ENCODE results near the gene GPR132. TPM values are rescaled to one million over a fixed set of nuclear protein-coding genes. Genes with fewer than 3 reads are reported as not detected.
A peak's percentile ranks its signal among the peaks of the same experiment; 100 is the strongest.

The GPR132 gene
- total RNA-seq, 4 donors from 2014 or later = 0.20 to 11.6 (median 2.1) TPM

DNA sequence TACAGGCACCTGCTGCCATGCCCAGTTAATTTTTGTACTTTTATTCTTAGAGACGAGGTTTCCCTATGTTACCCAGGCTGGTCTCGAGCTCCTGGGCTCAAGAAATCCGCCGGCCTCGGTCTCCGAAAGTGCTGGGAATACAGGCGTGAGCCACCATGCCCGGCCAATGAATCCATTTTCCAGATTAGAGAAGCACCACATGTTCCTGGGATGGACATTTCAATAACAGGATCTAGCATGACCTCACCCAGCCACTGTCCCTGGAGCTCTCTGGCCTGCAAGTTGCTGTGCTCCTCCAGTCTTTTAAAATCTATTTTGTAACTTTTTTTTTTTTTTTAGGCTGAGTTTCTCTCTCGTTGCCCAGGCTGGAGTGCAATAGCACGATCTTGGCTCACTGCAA is 2.2 kb downstream of the GPR132 start:
- Histone ChIP-seq H3K27ac (peak overlapping the region; percentile 57 to 78 (median 75)), H3K27me3 (no peaks in the 10 kb centered on the region), H3K4me1 (peaks cover 0 to 35% (median 7%) of the 10 kb centered on the region in 4 donors), H3K4me3 (no peak overlapping the region), H3K9me3 (no peaks in the 10 kb centered on the region), H3K36me3 (no peaks in the 10 kb centered on the region)
- TF ChIP-seq, protein P1, sequence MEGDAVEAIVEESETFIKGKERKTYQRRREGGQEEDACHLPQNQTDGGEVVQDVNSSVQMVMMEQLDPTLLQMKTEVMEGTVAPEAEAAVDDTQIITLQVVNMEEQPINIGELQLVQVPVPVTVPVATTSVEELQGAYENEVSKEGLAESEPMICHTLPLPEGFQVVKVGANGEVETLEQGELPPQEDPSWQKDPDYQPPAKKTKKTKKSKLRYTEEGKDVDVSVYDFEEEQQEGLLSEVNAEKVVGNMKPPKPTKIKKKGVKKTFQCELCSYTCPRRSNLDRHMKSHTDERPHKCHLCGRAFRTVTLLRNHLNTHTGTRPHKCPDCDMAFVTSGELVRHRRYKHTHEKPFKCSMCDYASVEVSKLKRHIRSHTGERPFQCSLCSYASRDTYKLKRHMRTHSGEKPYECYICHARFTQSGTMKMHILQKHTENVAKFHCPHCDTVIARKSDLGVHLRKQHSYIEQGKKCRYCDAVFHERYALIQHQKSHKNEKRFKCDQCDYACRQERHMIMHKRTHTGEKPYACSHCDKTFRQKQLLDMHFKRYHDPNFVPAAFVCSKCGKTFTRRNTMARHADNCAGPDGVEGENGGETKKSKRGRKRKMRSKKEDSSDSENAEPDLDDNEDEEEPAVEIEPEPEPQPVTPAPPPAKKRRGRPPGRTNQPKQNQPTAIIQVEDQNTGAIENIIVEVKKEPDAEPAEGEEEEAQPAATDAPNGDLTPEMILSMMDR (IDR thresholded peaks at IDR 0.05) = no peak
- TF ChIP-seq EP300 (IDR thresholded peaks at IDR 0.05; ENCODE audit: low read depth) = no peak
- TF ChIP-seq POLR2AphosphoS5 (IDR thresholded peaks at IDR 0.05) = no peak
- TF ChIP-seq POLR2A (IDR thresholded peaks at IDR 0.05) = no peak
- 68 to 72% methylated on average over 5 to 10 of the region's 10 CpGs for WGBS, 2 donors (ENCODE audit: low coverage in 1 of 2)
- no peak for DNase-seq
- intact Hi-C loops (cut with DNase I; ENCODE audit: low total_unique reads) (no loop called here), in situ Hi-C loops (cut with MboI; ENCODE audit: low pct_ligation_motif_present in 1 of 4, low pct_unique_long_range_greater_than_20kb in 1 of 4, low sequenced_read_pairs in 3 of 4) (no loop called here)

DNA sequence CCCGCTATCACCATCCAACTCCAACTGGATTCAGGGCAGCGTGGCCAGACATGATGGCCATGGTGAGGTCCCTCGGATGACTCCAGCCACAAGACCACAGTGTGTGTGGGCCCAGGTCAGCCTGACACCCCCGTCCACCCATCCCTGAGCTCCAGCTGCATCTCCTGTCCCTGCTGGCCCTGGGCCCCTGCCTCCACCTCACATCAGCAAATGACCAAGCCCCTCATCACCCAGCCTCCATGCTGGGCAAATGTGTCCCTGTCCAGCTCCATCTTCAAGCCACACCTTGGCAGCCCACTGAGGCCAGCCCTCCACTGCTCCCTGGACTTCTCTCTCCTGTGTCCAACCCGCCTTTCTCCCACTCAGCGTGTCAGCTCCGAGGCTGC is 3.2 kb downstream of the GPR132 start:
- H3K4me3 ChIP-seq = peak overlapping the region in 1 of 4 donors; percentile 30
- H3K36me3 ChIP-seq = no peaks in the 10 kb centered on the region
- peaks cover 0 to 28% (median 7%) of the 10 kb centered on the region in 4 donors for H3K4me1 ChIP-seq
- intact Hi-C loops (cut with DNase I; ENCODE audit: low total_unique reads) = no loop called here
- in situ Hi-C loops (cut with MboI; ENCODE audit: low pct_ligation_motif_present in 1 of 4, low pct_unique_long_range_greater_than_20kb in 1 of 4, low sequenced_read_pairs in 3 of 4) = no loop called here
- DNase-seq = no peak
- no peak for TF ChIP-seq EP300 (IDR thresholded peaks at IDR 0.05; ENCODE audit: low read depth)
- no peak for TF ChIP-seq POLR2AphosphoS5 (IDR thresholded peaks at IDR 0.05)
- TF ChIP-seq, protein P1 (IDR thresholded peaks at IDR 0.05) = no peak
- TF ChIP-seq POLR2A (IDR thresholded peaks at IDR 0.05) = no peak
- no peaks in the 10 kb centered on the region for H3K9me3 ChIP-seq
- H3K27me3 ChIP-seq = no peaks in the 10 kb centered on the region
- peak overlapping the region; percentile 68 to 75 (median 74) for H3K27ac ChIP-seq
- 78% methylated on average over 5 of the region's 7 CpGs; no CpG with 5 or more reads in 1 of the 2 donors for WGBS, 2 donors (ENCODE audit: low coverage in 1 of 2)

DNA sequence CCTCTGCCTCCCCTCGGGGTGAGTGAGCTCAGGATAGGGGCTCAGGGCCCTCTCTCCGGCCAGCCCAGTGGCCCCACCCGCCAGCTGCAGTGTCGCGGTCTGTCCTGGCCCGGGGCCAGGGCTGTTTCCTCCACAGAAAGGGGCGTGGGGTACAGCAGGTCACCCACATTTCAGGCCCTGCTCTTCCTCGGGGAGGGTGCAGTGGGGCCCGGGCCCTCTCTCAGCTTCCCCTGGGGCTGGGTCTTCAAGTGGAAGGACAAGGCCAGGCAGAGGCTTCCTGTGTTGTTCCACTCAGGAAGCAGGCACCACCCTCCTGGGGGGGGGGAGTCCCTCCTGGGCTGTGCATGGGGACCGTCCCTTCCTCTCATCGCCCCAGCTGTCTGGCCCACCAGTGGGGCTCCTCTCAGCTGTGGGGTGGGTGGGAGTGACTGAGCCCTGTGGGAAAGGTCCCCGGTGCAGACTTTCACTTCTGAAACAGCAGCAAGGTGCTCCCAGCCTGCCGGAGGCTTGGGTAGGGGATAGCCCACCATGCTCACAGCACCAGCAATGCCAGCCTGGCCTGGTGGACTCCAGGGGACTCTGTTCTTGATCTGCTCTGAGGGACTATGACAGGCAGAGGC is 3.7 kb downstream of the GPR132 start:
- peak overlapping the region in 1 of 4 donors; percentile 30 for H3K4me3 ChIP-seq
- H3K27me3 ChIP-seq = no peaks in the 10 kb centered on the region
- peak overlapping the region; percentile 68 to 75 (median 74) for H3K27ac ChIP-seq
- intact Hi-C loops (cut with DNase I; ENCODE audit: low total_unique reads) = no loop called here
- peak; percentile 62 for DNase-seq
- in situ Hi-C loops (cut with MboI; ENCODE audit: low pct_ligation_motif_present in 1 of 4, low pct_unique_long_range_greater_than_20kb in 1 of 4, low sequenced_read_pairs in 3 of 4) = no loop called here
- no peaks in the 10 kb centered on the region for H3K36me3 ChIP-seq
- TF ChIP-seq EP300 (IDR thresholded peaks at IDR 0.05; ENCODE audit: low read depth) (no peak), POLR2AphosphoS5 (IDR thresholded peaks at IDR 0.05) (no peak), POLR2A (IDR thresholded peaks at IDR 0.05) (no peak)
- TF ChIP-seq, protein P1 (IDR thresholded peaks at IDR 0.05) = no peak
- H3K9me3 ChIP-seq = no peaks in the 10 kb centered on the region
- WGBS, 2 donors (ENCODE audit: low coverage in 1 of 2) = 31% methylated on average over 12 of the region's 13 CpGs; no CpG with 5 or more reads in 1 of the 2 donors
- peaks cover 0 to 28% (median 7%) of the 10 kb centered on the region in 4 donors for H3K4me1 ChIP-seq

DNA sequence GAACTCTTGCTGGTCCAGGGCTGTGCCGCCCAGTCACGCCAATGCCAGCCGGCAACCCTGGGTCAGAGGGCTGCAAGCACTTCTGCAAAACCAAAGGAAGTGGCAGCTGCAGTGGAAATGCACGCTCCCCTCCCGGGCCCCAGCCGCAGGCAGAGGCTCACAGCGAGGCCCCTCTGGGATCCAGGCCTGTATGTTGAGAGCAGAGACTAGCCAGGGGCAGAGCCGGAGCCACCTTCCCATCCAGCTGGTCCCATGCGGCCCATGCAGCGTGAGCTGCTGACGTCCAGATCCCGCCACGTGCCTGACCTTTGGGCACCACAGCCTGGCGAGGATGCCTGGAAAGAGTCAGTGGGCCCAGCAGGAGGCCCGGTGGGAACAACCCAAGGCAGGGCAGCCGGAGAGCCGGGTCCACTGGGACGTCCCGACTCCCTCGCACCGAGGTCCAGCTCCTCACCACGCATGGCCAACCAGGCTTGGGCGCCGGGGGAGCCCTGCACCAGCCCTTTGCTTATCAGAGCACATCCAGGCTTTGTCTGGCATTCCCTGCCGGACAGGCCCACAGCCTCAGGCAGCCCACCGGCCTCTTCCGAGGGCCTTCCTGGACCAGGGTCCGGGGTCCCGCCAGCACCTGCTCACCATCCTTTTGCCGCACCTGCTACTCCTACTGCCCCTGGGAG is 4.3 kb downstream of the GPR132 start:
- peak overlapping the region in 1 of 4 donors; percentile 30 for H3K4me3 ChIP-seq
- no peaks in the 10 kb centered on the region for H3K9me3 ChIP-seq
- intact Hi-C loops (cut with DNase I; ENCODE audit: low total_unique reads) = no loop called here
- H3K36me3 ChIP-seq = no peaks in the 10 kb centered on the region
- WGBS, 2 donors (ENCODE audit: low coverage in 1 of 2) = 50% methylated on average over 25 of the region's 30 CpGs; no CpG with 5 or more reads in 1 of the 2 donors
- in situ Hi-C loops (cut with MboI; ENCODE audit: low pct_ligation_motif_present in 1 of 4, low pct_unique_long_range_greater_than_20kb in 1 of 4, low sequenced_read_pairs in 3 of 4) = no loop called here
- TF ChIP-seq POLR2AphosphoS5 (IDR thresholded peaks at IDR 0.05) (no peak), POLR2A (IDR thresholded peaks at IDR 0.05) (no peak), EP300 (IDR thresholded peaks at IDR 0.05; ENCODE audit: low read depth) (no peak)
- TF ChIP-seq, protein P1 (IDR thresholded peaks at IDR 0.05) = no peak
- peak overlapping the region; percentile 68 to 75 (median 74) for H3K27ac ChIP-seq
- peaks cover 0 to 28% (median 7%) of the 10 kb centered on the region in 4 donors for H3K4me1 ChIP-seq
- H3K27me3 ChIP-seq = no peaks in the 10 kb centered on the region
- peak; percentile 54 for DNase-seq
